ENCODE results near the gene CBX4. TPM values are rescaled to one million over a fixed set of nuclear protein-coding genes. Genes with fewer than 3 reads are reported as not detected.

Gene CBX4
- polyA plus RNA-seq, 1 donor from 2014 or later = 31.9 TPM

DNA sequence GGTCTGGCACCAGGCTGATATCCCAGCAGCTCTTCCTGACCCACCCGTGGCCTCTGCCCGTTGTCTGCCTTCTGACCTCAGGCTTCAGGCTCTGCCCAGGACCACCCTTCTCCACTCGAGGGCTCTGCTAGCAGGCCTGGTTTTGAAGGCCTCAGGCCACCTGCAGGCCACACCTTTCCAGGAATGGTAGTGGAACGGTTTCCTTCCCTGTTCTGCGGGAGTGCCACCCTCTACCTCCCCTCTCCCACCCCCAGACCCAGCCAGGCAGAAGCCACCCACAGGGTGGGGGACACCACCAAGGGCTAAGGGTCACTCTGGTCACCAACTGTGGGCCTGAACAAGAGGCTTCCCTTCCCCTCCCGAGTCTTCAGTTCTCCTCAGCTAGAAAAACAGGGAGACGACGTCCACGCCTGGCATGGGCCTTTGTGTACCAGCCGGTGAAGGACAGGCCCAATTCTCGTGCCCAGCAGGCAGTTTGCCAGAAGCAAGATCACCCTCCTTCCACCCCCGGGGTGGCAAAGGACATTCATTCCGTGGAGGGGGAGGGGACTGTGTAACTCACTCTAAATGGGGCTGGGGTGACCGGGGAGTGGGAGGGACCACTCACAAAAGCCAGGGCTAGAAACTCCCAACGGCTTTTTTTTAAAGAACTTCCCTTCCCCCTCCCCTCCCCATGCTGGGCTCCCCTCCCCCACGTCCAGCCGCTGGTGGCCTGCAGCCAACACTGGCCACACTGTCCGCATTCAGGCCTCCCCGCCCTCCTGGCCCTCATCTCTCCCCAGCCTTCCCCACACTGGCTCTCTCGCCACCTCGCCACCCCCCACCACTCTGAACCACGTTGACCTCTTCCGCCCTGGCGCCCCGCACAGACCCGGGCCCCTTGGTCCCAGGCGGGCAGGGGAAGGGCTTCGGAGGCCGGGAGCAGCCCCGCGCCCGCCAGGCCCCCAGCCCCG lies 7.7 kb downstream of the CBX4 start:
- TF ChIP-seq POLR2AphosphoS5 (IDR thresholded peaks at IDR 0.05) (no peak), EZH2 (IDR thresholded peaks at IDR 0.05; ENCODE audit: borderline replicate concordance, insufficient read depth, low read length, poor library complexity, severe bottlenecking) (no peak), CTCF (IDR thresholded peaks at IDR 0.05; ENCODE audit: poor library complexity, severe bottlenecking) (no peak), MXI1 (conservative IDR thresholded peaks at IDR 0.05; ENCODE audit: poor library complexity, severe bottlenecking) (no peak), TAF1 (IDR thresholded peaks at IDR 0.05; ENCODE audit: low read depth) (no peak), SMC3 (conservative IDR thresholded peaks at IDR 0.05; ENCODE audit: poor library complexity) (no peak), EP300 (conservative IDR thresholded peaks at IDR 0.05; ENCODE audit: poor library complexity, severe bottlenecking) (no peak), RAD21 (conservative IDR thresholded peaks at IDR 0.05) (no peak)
- TF ChIP-seq, protein P1, sequence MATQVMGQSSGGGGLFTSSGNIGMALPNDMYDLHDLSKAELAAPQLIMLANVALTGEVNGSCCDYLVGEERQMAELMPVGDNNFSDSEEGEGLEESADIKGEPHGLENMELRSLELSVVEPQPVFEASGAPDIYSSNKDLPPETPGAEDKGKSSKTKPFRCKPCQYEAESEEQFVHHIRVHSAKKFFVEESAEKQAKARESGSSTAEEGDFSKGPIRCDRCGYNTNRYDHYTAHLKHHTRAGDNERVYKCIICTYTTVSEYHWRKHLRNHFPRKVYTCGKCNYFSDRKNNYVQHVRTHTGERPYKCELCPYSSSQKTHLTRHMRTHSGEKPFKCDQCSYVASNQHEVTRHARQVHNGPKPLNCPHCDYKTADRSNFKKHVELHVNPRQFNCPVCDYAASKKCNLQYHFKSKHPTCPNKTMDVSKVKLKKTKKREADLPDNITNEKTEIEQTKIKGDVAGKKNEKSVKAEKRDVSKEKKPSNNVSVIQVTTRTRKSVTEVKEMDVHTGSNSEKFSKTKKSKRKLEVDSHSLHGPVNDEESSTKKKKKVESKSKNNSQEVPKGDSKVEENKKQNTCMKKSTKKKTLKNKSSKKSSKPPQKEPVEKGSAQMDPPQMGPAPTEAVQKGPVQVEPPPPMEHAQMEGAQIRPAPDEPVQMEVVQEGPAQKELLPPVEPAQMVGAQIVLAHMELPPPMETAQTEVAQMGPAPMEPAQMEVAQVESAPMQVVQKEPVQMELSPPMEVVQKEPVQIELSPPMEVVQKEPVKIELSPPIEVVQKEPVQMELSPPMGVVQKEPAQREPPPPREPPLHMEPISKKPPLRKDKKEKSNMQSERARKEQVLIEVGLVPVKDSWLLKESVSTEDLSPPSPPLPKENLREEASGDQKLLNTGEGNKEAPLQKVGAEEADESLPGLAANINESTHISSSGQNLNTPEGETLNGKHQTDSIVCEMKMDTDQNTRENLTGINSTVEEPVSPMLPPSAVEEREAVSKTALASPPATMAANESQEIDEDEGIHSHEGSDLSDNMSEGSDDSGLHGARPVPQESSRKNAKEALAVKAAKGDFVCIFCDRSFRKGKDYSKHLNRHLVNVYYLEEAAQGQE (IDR thresholded peaks at IDR 0.05; ENCODE audit: borderline replicate concordance) = no peak
- Histone ChIP-seq H3K4me3 (ENCODE audit: low read length) (peak overlapping the region; percentile 83), H3K9me2 (ENCODE audit: insufficient read depth, low read length) (no peaks in the 10 kb centered on the region), H3K9ac (ENCODE audit: low read length) (peak overlapping the region; percentile 44), H3K27me3 (ENCODE audit: insufficient read depth, low read depth, low read length) (peaks cover 18% of the 10 kb centered on the region), H3K79me2 (replicated peaks; ENCODE audit: insufficient read depth, low read length) (peaks cover 30% of the 10 kb centered on the region), H3K4me2 (ENCODE audit: low read length) (no peak overlapping the region), H4K20me1 (ENCODE audit: insufficient read depth) (peaks cover 31% of the 10 kb centered on the region), H3K27ac (ENCODE audit: low read length) (no peak overlapping the region), H3K9me3 (ENCODE audit: low read length) (no peaks in the 10 kb centered on the region), H2AFZ (ENCODE audit: low read depth, low read length) (no peak overlapping the region), H3K36me3 (ENCODE audit: insufficient read depth, low read length) (no peaks in the 10 kb centered on the region), H3F3A (ENCODE audit: insufficient read depth, low read length, poor library complexity, severe bottlenecking) (peaks cover 3% of the 10 kb centered on the region)

- Histone ChIP-seq H3K36me3 (ENCODE audit: insufficient read depth, low read length) (no peaks in the 10 kb centered on the region), H3F3A (ENCODE audit: insufficient read depth, low read length, poor library complexity, severe bottlenecking) (peaks cover 3% of the 10 kb centered on the region), H3K9me2 (ENCODE audit: insufficient read depth, low read length) (no peaks in the 10 kb centered on the region), H2AFZ (ENCODE audit: low read depth, low read length) (no peak overlapping the region), H3K4me2 (ENCODE audit: low read length) (no peak overlapping the region), H3K79me2 (replicated peaks; ENCODE audit: insufficient read depth, low read length) (peaks cover 23% of the 10 kb centered on the region), H3K4me3 (ENCODE audit: low read length) (no peak overlapping the region), H3K27ac (ENCODE audit: low read length) (no peak overlapping the region), H3K27me3 (ENCODE audit: insufficient read depth, low read depth, low read length) (peaks cover 18% of the 10 kb centered on the region), H3K9ac (ENCODE audit: low read length) (no peak overlapping the region), H4K20me1 (ENCODE audit: insufficient read depth) (peaks cover 25% of the 10 kb centered on the region), H3K9me3 (ENCODE audit: low read length) (no peaks in the 10 kb centered on the region)
- TF ChIP-seq EP300 (conservative IDR thresholded peaks at IDR 0.05; ENCODE audit: poor library complexity, severe bottlenecking) (no peak), RAD21 (conservative IDR thresholded peaks at IDR 0.05) (no peak), TAF1 (IDR thresholded peaks at IDR 0.05; ENCODE audit: low read depth) (no peak), EZH2 (IDR thresholded peaks at IDR 0.05; ENCODE audit: borderline replicate concordance, insufficient read depth, low read length, poor library complexity, severe bottlenecking) (no peak), SMC3 (conservative IDR thresholded peaks at IDR 0.05; ENCODE audit: poor library complexity) (no peak), CTCF (IDR thresholded peaks at IDR 0.05; ENCODE audit: poor library complexity, severe bottlenecking) (no peak), POLR2AphosphoS5 (IDR thresholded peaks at IDR 0.05) (no peak), MXI1 (conservative IDR thresholded peaks at IDR 0.05; ENCODE audit: poor library complexity, severe bottlenecking) (no peak)
- TF ChIP-seq, protein P1 (IDR thresholded peaks at IDR 0.05; ENCODE audit: borderline replicate concordance) = no peak
Observed at GRCh38 chr17:79830763-79831264, 8.4 kb downstream of the CBX4 start.
